K562 (cell line): ENCODE measurements around the gene NPAS3.

Experiments
- CTCF ChIP-seq, 3 experiments: IDR thresholded peaks in 2 of 3; conservative IDR thresholded peaks in 1 of 3; 2 replicates each; pipeline ENCODE4 v1.5.1; 2011 to 2012; ENCODE audit warnings: low read length in 3 of 3, mild to moderate bottlenecking in 3 of 3, control low read depth in 2 of 3, improper control_type of control experiment in 1 of 3, inconsistent platforms in 1 of 3, low read depth in 1 of 3, mixed read lengths in 1 of 3, moderate library complexity in 1 of 3; ENCODE audit not compliant: insufficient read depth in 2 of 3
- EP300 ChIP-seq: IDR thresholded peaks from 2 replicates; pipeline ENCODE4 v1.6.1; 2012; ENCODE audit warnings: low read length, improper control_type of control experiment
- MTA3 ChIP-seq: fragments of 450-650 bp; formaldehyde crosslinking; IDR thresholded peaks from 2 replicates; pipeline ENCODE4 v1.6.1; 2017; ENCODE audit warnings: mild to moderate bottlenecking, borderline replicate concordance
- POLR2AphosphoS2 ChIP-seq: IDR thresholded peaks from 2 replicates; pipeline ENCODE4 v1.6.1; 2012; ENCODE audit warnings: low read length, improper control_type of control experiment

- TF ChIP-seq CTCF (IDR thresholded peaks at IDR 0.05 in 2 of 3, conservative IDR thresholded peaks at IDR 0.05 in 1 of 3; ENCODE audit: insufficient read depth in 2 of 3, low read depth in 1 of 3, low read length in 3 of 3) (no peak), EP300 (no peak), POLR2AphosphoS2 (no peak), MTA3 (no peak)
Observed at GRCh38 chr14:33631441-33631840, 692.8 kb downstream of the NPAS3 start.
